Tracheal epithelial cell (primary cell): Measurements from ENCODE around the gene ZPBP2. TPM values are rescaled to one million over a fixed set of nuclear protein-coding genes. Genes with fewer than 3 reads are reported as not detected.

ENCODE experiments used
- total RNA-seq: library from RNA; depleted of rRNA; stranded (reverse); fragments of >200 nt; gene quantifications from 2 replicates; pipeline ENCODE4 v1.2.1, GENCODE V29; 2014

ZPBP2 gene
- not detected in 2 replicates for total RNA-seq

GRCh38 chr17:39867880-39868553 lies at the start of gene ZPBP2:
Gene ZPBP2, plus strand, starts transcription at chr17:39868202. Its CDS starts 153 bp downstream, at chr17:39868355.

GRCh38 chr17:39863918-39864746 lies 3.9 kb upstream of the ZPBP2 start, which contains the start of gene IKZF3:
Gene IKZF3, minus strand, starts transcription at chr17:39864312. Its CDS starts 186 bp downstream, at chr17:39864126.

Other genes with a start within 250 kb of the ZPBP2 start
- under 0.01 and 0.43 TPM in 2 replicates for gene PPP1R1B, start 241.2 kb upstream of the ZPBP2 start, total RNA-seq
- 28.7 and 35.8 TPM in 2 replicates for gene STARD3, start 231.1 kb upstream of the ZPBP2 start, total RNA-seq
- gene TCAP, start 202.9 kb upstream of the ZPBP2 start, total RNA-seq, result 0.21 TPM in 1 of 2 replicates, not detected in the other
- gene PNMT, start 199.7 kb upstream of the ZPBP2 start, total RNA-seq, result not detected in 2 replicates
- gene PGAP3, start 180.1 kb upstream of the ZPBP2 start, total RNA-seq, result 9.6 and 11.5 TPM in 2 replicates
- 36.6 and 51.4 TPM in 2 replicates for gene ERBB2, start 168.1 kb upstream of the ZPBP2 start, total RNA-seq
- 13.0 and 14.7 TPM in 2 replicates for gene MIEN1, start 137.7 kb upstream of the ZPBP2 start, total RNA-seq
- gene GRB7, start 130.3 kb upstream of the ZPBP2 start, total RNA-seq, result 8.3 and 19.0 TPM in 2 replicates
- gene IKZF3, start 3.9 kb upstream of the ZPBP2 start, total RNA-seq, result under 0.01 TPM in 1 of 2 replicates, not detected in the other
- gene GSDMB, start 50.4 kb downstream of the ZPBP2 start, total RNA-seq, result 2.4 and 2.8 TPM in 2 replicates
- 40.1 and 44.1 TPM in 2 replicates for gene ORMDL3, start 59.4 kb downstream of the ZPBP2 start, total RNA-seq
- gene LRRC3C, start 59.5 kb downstream of the ZPBP2 start, total RNA-seq, result not detected in 2 replicates
- gene GSDMA, start 94.8 kb downstream of the ZPBP2 start, total RNA-seq, result 0.72 TPM in 1 of 2 replicates, not detected in the other
- gene PSMD3, start 112.6 kb downstream of the ZPBP2 start, total RNA-seq, result 102 and 105 TPM in 2 replicates
- 0.96 TPM in 1 of 2 replicates, not detected in the other for gene CSF3, start 147.2 kb downstream of the ZPBP2 start, total RNA-seq
- 26.5 and 38.2 TPM in 2 replicates for gene MED24, start 186.2 kb downstream of the ZPBP2 start, total RNA-seq
- 8.1 and 8.9 TPM in 2 replicates for gene THRA, start 194.8 kb downstream of the ZPBP2 start, total RNA-seq
- 0.72 and 1.9 TPM in 2 replicates for gene NR1D1, start 232.4 kb downstream of the ZPBP2 start, total RNA-seq